Activated T-cell treated with anti-CD3 and anti-CD28 coated beads, Interleukin-2, amount 50 U/mL, for 48 hours (primary cell): ENCODE results near the gene BCKDHB.
"Not testable (repeated sequence)": the region's sequence is repeated elsewhere in the genome, so short reads cannot be mapped to it uniquely, and the experiment has no call there.

ENCODE experiments used
- DNase-seq, 2 experiments: peaks; one replicate each; pipeline ENCODE4 v3.0.0-alpha.2; 2020

BCKDHB gene

GRCh38 chr6:80211286-80211685 lies 104.8 kb downstream of the BCKDHB start:
- no peak for DNase-seq

DNA sequence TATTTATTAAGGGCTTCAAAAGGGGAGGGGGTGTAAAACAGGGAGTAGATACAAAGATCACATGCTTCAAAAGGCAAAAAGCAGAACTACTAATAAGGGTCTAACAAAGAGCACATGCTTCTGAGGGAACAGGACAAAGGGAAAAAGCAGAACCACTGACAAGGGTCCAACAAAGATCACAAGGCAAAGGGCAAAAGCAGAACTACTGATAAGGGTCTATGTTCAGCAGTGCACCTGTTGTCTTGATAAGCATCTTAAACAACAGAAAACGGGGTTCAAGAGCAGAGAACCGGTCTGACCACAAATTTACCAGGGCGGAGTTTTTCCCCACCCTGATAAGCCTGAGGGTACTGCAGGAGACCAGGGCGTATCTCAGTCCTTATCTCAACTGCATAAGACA lies 105.4 kb downstream of the BCKDHB start:
- not testable (repeated sequence) for DNase-seq

DNA sequence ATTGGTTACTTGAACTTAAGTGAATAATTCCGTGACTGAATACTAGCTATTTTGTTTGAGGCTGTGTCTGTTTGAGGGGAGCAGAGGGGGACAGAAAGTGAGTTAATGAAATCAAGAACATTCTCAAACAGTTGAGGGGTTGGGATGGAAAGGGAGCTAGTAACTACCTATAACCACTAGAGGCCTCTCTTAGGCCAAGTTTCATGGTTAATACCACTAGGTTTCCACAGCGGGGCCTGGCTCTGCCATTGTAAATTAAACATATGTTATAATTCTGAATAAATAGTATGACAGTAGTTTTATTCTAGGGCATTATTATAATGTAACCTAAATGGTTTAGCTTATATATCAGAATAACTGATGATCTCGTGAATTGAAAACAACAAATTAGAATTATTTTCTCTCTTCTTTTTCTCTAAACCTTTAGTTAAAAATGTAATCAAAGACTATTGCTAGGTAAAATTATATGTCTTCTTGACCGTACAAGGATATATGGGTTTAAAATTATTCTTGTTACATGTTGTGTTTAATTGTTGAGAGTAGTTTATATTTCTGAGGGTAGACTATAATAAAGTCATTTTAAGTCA lies 108.1 kb downstream of the BCKDHB start:
- DNase-seq, result no peak

DNA sequence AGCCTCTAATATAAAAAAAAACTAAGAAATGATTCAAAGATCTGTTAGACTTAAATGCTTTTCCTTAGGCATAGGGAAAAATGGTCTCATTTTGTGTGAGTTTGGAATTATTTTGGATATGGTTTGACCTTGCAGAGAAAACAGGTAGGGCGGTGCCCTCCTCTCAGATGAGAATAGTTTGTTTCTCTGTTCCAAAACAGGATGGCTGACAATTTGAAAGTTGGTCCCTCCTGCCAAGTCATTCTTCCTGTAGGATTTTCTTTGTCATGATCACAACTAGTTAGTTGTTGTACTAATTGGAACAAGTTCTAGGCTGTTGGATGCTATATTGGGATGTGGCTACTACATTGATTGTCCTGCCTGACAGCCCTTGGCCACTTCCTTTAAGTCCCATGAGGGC lies 108.6 kb downstream of the BCKDHB start:
- DNase-seq, result no peak

DNA sequence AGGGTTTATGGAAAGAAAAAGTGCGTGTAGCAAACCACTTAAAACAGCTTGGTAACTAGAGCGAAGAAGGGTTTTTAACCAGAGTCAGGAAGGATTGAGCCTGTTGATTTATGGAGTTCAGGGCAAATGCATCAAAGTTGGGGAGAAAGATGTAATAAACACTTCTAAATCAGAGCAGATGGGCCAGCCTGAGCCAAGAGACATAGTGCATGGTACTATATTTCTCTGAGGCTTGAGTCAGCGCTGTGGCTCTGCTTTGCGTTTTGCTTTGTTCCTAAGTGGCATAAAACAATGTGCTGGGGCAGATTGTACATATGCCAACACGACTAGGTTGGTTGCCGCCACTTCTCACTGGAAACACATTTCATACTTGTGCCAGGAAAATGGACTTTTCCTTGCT lies 111.3 kb downstream of the BCKDHB start:
- no peak for DNase-seq

- no peak for DNase-seq
Observed at GRCh38 chr6:80223743-80224212, 117.3 kb downstream of the BCKDHB start.

DNA sequence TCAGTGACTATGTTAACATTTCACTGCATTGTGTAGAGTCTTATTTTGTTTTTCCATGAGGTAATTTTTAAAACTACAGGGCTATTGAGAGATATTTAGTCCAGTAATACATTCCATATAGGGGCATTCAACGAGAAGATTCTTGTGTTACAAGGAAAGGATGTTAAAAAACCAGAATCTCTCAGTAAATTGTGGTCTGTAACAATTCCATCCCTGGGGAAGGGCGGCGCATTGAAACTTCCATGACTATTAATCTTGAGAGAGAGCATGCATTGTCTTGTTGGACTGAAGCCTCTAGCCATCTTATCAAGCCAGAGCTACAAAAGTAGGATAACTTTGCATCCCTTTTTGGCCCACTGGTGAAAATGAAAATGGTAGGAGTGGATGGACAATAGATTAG lies 119.7 kb downstream of the BCKDHB start:
- DNase-seq, result no peak

- no peak for DNase-seq
Observed at GRCh38 chr6:80226699-80227098, 120.2 kb downstream of the BCKDHB start.

DNA sequence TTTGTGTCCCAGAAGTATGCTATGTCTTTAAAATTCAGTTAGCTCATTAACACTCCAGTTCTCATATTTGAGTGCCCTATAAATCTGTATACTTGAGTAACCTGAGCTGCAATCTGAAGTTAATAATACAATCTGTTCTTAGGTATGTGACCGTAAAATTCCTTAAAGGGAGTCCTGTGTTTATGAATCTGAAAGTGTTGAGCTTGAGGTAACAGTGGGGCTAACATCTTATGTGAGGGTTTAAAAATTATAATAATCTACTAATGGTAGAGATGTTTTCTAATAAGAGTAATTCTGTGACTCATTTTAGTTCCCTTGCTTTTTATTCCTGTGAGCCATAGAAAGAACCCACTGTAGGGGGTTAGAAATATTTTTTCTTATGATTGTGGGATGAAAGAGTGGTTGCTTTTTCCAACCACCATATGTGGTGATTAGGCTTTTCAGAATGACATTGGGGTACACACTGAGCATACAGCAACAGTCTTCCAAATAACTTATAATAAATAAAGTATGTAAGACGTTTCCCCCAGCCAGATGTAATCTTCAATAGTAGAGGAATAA lies 121.2 kb downstream of the BCKDHB start:
- no peak for DNase-seq

GRCh38 chr6:80233262-80233661 lies 126.8 kb downstream of the BCKDHB start:
- DNase-seq, result no peak

DNA sequence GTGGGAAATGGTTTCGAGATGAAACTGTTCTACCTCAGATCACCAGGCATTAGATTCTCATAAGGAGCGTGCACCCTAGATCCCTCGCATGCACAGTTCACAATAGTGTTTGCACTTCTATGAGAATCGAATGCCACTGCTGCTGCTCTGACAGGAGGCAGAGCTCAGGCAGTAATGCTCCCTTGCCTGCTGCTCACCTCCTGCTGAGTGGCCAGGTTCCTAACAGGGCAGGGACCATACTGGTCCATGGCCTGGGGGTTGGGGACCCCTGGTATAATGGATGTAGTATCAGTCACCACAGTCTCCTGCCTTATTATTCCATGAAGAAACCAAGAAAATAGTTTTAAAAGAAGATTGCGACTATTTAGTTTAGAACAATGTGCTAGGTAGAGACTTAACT lies 127.5 kb downstream of the BCKDHB start:
- DNase-seq, result no peak

GRCh38 chr6:80234401-80234800 lies 127.9 kb downstream of the BCKDHB start:
- DNase-seq, result no peak

DNA sequence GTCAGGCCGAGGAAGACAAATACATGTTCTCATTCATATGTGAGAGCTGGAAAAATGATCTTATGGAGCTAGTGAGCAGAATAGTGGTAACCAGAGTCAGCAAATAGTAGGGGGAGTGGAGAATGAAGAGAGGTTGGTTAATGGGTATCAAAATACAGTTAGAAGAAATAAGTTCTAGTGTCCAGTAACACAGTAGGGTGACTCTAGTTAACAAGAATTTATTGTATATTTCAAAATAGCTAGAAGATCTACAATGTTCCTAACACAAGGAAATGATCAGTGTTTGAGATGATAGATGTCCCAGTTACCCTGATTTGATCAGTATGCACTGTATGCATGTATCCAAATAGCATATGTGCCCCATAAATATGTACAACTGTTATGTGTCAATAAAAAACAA lies 128.4 kb downstream of the BCKDHB start:
- no peak for DNase-seq

DNA sequence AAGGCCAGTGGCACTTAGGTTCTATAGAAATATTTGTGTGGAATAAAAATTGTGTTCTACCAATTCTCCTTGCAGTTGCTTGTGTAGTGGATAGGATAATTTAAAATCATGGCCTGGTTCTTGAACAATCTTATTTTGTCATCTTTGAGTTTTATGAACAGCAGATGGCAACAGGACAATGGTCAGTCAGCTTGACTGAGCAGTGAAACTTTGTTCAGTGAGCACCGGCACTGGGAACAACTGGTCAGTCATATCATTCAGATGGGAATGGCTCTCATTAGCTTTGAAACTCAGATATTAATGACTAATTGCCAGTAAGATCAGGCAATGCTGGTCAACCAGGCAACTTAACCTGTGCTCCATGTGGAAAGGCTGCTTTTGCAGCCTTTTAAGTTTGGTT lies 129.2 kb downstream of the BCKDHB start:
- no peak for DNase-seq

DNA sequence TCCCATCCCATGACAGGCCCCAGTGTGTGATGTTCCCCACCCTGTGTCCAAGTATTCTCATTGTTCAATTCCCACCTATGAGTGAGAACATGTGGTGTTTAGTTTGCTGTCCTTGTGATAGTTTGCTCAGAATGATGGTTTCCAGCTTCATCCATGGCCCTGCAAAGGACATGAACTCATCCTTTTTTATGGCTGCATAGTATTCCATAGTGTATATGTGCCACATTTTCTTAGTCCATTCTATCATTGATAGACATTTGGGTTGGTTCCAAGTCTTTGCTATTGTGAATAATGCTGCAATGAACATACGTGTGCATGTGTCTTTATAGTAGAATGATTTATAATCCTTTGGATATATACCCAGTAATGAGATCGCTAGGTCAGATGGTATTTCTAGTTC lies 132.3 kb downstream of the BCKDHB start:
- not testable (repeated sequence) for DNase-seq

DNA sequence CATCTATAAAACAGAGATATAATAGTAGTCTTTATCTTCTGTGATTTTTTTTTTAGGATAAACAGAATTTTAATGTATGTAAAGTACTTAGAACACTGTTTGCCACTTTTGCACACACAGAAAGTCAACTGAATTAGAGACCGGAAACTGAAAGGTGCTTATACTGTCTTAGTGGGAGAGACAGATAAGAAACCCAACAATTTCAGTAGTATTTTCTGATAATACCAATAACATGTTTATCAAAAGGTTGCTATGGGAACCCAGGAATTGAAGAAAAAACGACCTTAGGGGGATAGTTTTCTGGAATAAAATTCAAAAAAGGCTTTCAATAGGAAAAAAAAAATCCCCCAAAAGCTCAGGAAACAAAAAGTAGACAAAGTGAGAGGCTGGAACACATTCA lies 138.6 kb downstream of the BCKDHB start:
- no peak for DNase-seq

- no peak for DNase-seq
Observed at GRCh38 chr6:80249897-80250296, 143.4 kb downstream of the BCKDHB start.

DNA sequence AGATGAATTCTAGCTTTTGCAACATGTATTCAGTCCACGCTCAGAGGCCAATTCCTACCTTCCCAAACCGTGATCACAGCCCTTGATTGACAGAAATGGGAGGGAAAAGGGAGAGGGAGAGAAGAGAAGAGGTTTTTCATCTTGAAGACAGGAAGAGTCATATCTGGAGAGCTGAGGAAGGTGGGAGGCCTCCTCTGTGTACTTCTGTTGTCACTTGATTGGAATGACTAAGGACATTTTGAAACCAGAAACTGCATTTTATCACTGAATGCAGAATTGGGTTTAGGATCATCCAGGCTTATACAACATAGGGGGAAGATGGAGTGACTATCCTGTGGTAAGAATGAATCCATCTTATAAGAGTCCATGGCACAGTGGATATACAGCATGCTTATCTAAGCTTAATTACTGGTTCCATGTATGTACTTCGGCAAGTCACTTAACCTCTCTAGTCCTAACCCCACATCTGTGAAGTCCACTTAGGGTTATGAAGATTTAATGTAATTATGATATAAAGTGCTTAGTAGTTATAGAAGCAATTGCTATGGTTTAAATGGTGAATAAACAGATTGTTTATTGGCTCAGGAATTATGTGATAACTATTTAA lies 144.0 kb downstream of the BCKDHB start:
- no peak for DNase-seq

DNA sequence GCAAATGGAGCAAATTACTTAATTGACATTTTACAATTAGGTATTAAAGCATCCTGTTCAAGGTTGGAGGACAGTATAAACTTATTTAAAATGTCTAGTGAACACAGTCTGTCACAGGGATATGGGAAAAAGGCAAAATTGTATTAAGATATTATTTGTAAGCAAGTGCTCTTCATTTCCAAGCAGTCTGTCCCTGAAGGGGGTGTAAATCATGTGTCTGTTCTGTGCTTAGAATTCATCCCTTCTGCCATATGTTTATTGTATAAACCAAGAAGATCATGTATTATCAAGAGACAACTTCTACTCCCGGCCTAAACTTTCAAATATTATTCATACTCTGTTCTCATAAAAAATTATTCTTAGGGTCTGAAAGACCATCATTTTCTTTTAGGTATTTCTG lies 144.8 kb downstream of the BCKDHB start:
- no peak for DNase-seq

DNA sequence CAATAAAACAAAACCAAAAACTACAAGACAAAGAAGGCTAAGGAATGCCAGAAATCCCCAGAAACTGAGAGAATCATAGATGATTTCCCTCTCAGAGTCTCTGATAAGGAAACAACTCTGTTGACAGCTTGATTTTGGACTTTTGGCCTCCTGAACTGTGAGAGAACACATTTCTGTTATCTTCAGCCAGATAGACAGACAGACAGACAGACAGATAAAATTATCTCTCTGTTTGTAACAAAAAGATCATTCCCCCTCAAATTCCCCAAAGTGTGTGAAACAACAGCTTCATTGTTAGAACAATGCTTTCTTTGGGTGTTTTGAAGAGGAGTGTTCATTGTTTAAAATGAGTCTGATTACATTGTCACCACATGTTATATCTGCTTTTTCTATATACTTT lies 148.2 kb downstream of the BCKDHB start:
- DNase-seq, result no peak

- no peak for DNase-seq
Observed at GRCh38 chr6:80256691-80257090, 150.2 kb downstream of the BCKDHB start.

- no peak for DNase-seq
Observed at GRCh38 chr6:80259118-80259517, 152.6 kb downstream of the BCKDHB start.

DNA sequence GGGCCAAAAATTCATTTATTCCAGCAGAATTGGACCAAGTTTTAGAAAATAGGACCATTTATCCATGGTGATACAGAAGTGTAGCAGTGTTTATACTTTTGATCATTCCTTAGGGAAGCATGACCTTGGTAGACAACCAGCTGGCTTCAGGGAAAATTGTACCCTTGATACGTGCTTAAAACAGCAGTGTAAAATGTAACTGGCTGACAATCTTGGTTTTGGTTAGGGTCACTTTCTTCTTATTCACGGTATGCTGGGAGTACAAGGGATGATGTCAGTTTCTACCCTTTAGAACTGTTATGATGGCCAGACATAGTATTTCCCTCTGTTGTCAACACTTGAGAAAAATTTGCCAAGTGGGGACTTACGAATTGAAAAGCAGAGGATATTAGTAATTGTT lies 157.1 kb downstream of the BCKDHB start:
- DNase-seq, result no peak

- no peak for DNase-seq
Observed at GRCh38 chr6:80268865-80269730, 162.6 kb downstream of the BCKDHB start.
